ENCODE data around the gene GALNT16.

DNA sequence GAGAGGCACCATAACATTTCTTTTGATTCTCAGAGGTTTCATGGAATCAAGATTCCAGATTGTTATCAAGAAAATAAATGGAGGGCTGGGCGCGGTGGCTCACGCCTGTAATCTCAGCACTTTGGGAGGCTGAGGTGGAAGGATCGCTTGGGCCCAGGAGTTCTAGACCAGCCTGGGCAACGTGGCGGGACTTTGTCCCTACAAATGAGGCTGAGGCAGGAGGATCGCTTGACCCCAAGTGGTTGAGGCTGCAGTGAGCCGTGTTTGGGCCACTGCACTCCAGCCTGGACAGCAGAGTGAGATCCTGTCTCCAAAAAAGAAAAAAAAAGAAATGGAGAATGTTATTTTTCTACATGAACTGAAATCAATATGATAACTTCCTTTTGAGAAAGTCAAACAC, 139.8 kb downstream of the GALNT16 start:
- no peak for TF ChIP-seq CTCF (IDR thresholded peaks at IDR 0.05)
- no peak for TF ChIP-seq POLR2A (IDR thresholded peaks at IDR 0.05)
